Breast epithelium (tissue), 4 donors: ENCODE measurements around the gene SMTNL1. TPM values are rescaled to one million over a fixed set of nuclear protein-coding genes. Genes with fewer than 3 reads are reported as not detected.

Experiments used
- DNase-seq, 2 donors: peaks; one replicate each; pipeline ENCODE4 v3.0.0-alpha.2; 2019; ENCODE audit warnings: low spot score in 2 of 2
- H3K27ac ChIP-seq, 2 donors: fragments of 200-600 bp; sonication (generic) in 1 of 2; one replicate each; pipeline ENCODE4 v1.5.1; 2016 to 2019; ENCODE audit warnings: mild to moderate bottlenecking in 1 of 2
- H3K27me3 ChIP-seq, 2 donors: fragments of 200-600 bp; sonication (generic) in 1 of 2; one replicate each; pipeline versions ENCODE4 v1.5.1 to v1.6.0; 2017 to 2019; ENCODE audit warnings: control low read depth in 1 of 2, mild to moderate bottlenecking in 1 of 2
- H3K36me3 ChIP-seq: fragments of 200-600 bp; one replicate; pipeline ENCODE4 v1.5.1; 2019
- H3K4me1 ChIP-seq, 2 donors: fragments of 200-600 bp; sonication (generic); one replicate each; pipeline ENCODE4 v1.5.1; 2016 to 2019; ENCODE audit warnings: control low read depth in 1 of 2
- H3K4me3 ChIP-seq, 3 donors: fragments of 200-600 bp; sonication (generic); 1 replicate in 2 of 3; 2 replicates in 1 of 3; pipeline ENCODE4 v1.5.1; 2016 to 2019; ENCODE audit warnings: mild to moderate bottlenecking in 3 of 3, moderate library complexity in 2 of 3
- H3K9me3 ChIP-seq, 2 donors: fragments of 200-600 bp; sonication (generic) in 1 of 2; one replicate each; pipeline ENCODE4 v1.5.1; 2016 to 2019; ENCODE audit warnings: control low read depth in 1 of 2
- CTCF ChIP-seq, 3 donors: fragments of 450-650 bp; IDR thresholded peaks; one replicate each; pipeline ENCODE4 v1.5.1; 2016 to 2017; ENCODE audit warnings: antibody characterized with exemption in 3 of 3, mild to moderate bottlenecking in 3 of 3, moderate library complexity in 3 of 3
- POLR2A ChIP-seq: fragments of 450-650 bp; IDR thresholded peaks from one replicate; pipeline ENCODE4 v1.6.1; 2016; ENCODE audit warnings: antibody characterized with exemption, mild to moderate bottlenecking, moderate library complexity
- POLR2AphosphoS5 ChIP-seq, 3 donors: sonication (generic); formaldehyde crosslinking; IDR thresholded peaks; one replicate each; pipeline ENCODE4 v1.6.1; 2017; ENCODE audit warnings: antibody characterized with exemption in 3 of 3
- intact Hi-C: fragments of 100-400 bp; cut with DNase I; formaldehyde crosslinking; loops from one replicate; pipeline ENCODE4 v1.15.1; 2023; ENCODE audit warnings: low total_unique reads
- total RNA-seq, 3 donors: library from RNA; depleted of rRNA; stranded (reverse); fragments of >200 nt; gene quantifications; one replicate each; pipeline ENCODE4 v1.1.0, GENCODE V29; 2016

Gene SMTNL1
- total RNA-seq, 3 donors from 2014 or later = not detected

- Histone ChIP-seq H3K27ac (no peak overlapping the region), H3K4me3 (no peak overlapping the region), H3K27me3 (no peaks in the 10 kb centered on the region), H3K36me3 (no peaks in the 10 kb centered on the region), H3K9me3 (no peaks in the 10 kb centered on the region), H3K4me1 (no peaks in the 10 kb centered on the region)
- intact Hi-C loops = no loop called here
- DNase-seq = no peak
- no peak for TF ChIP-seq POLR2AphosphoS5 (IDR thresholded peaks at IDR 0.05)
- no peak for TF ChIP-seq POLR2A
- TF ChIP-seq CTCF (IDR thresholded peaks at IDR 0.05) = no peak
Measured at GRCh38 chr11:57546451-57546850, 9.1 kb downstream of the SMTNL1 start.

GRCh38 chr11:57546869-57547475 lies 9.6 kb downstream of the SMTNL1 start:
- no peaks in the 10 kb centered on the region for H3K9me3 ChIP-seq
- no peak overlapping the region for H3K27ac ChIP-seq
- intact Hi-C loops = no loop called here
- H3K27me3 ChIP-seq = no peaks in the 10 kb centered on the region
- H3K4me3 ChIP-seq = no peak overlapping the region
- H3K4me1 ChIP-seq = no peaks in the 10 kb centered on the region
- DNase-seq = no peak
- TF ChIP-seq POLR2AphosphoS5 (IDR thresholded peaks at IDR 0.05) = no peak
- TF ChIP-seq POLR2A = no peak
- no peak for TF ChIP-seq CTCF (IDR thresholded peaks at IDR 0.05)
- H3K36me3 ChIP-seq = no peaks in the 10 kb centered on the region

- TF ChIP-seq POLR2A = no peak
- no peak for TF ChIP-seq POLR2AphosphoS5 (IDR thresholded peaks at IDR 0.05)
- no peak for TF ChIP-seq CTCF (IDR thresholded peaks at IDR 0.05)
- Histone ChIP-seq H3K27ac (no peak overlapping the region), H3K4me3 (no peak overlapping the region), H3K36me3 (no peaks in the 10 kb centered on the region), H3K4me1 (no peaks in the 10 kb centered on the region), H3K27me3 (no peaks in the 10 kb centered on the region), H3K9me3 (no peaks in the 10 kb centered on the region)
- no peak for DNase-seq
- intact Hi-C loops = no loop called here
Measured at GRCh38 chr11:57547854-57548377, 10.5 kb downstream of the SMTNL1 start.

GRCh38 chr11:57549983-57550382 lies 12.6 kb downstream of the SMTNL1 start:
- intact Hi-C loops = no loop called here
- no peak for TF ChIP-seq POLR2A
- TF ChIP-seq CTCF (IDR thresholded peaks at IDR 0.05) = no peak
- TF ChIP-seq POLR2AphosphoS5 (IDR thresholded peaks at IDR 0.05) = no peak
- Histone ChIP-seq H3K9me3 (no peaks in the 10 kb centered on the region), H3K36me3 (peaks cover 7% of the 10 kb centered on the region), H3K27me3 (no peaks in the 10 kb centered on the region), H3K4me3 (no peak overlapping the region), H3K27ac (no peak overlapping the region), H3K4me1 (no peaks in the 10 kb centered on the region)
- DNase-seq = no peak

GRCh38 chr11:57551941-57552340 lies 14.5 kb downstream of the SMTNL1 start:
- intact Hi-C loops = no loop called here
- peaks cover 7% of the 10 kb centered on the region for H3K36me3 ChIP-seq
- TF ChIP-seq CTCF (IDR thresholded peaks at IDR 0.05) (no peak), POLR2A (no peak)

More at GRCh38 chr11:57551941-57552340, 14.5 kb downstream of the SMTNL1 start:
- Histone ChIP-seq H3K27ac (no peak overlapping the region), H3K27me3 (no peaks in the 10 kb centered on the region), H3K4me1 (no peaks in the 10 kb centered on the region), H3K9me3 (no peaks in the 10 kb centered on the region), H3K4me3 (no peak overlapping the region)
- DNase-seq = no peak
